Central memory CD4-positive, alpha-beta T cell (primary cell): ENCODE data around the gene LAMTOR3.
"Not testable (repeated sequence)": the region's sequence is repeated elsewhere in the genome, so short reads cannot be mapped to it uniquely, and the experiment has no call there.

Experiments
- DNase-seq: peaks from one replicate; pipeline ENCODE4 v3.0.0; 2022

Gene LAMTOR3

DNA sequence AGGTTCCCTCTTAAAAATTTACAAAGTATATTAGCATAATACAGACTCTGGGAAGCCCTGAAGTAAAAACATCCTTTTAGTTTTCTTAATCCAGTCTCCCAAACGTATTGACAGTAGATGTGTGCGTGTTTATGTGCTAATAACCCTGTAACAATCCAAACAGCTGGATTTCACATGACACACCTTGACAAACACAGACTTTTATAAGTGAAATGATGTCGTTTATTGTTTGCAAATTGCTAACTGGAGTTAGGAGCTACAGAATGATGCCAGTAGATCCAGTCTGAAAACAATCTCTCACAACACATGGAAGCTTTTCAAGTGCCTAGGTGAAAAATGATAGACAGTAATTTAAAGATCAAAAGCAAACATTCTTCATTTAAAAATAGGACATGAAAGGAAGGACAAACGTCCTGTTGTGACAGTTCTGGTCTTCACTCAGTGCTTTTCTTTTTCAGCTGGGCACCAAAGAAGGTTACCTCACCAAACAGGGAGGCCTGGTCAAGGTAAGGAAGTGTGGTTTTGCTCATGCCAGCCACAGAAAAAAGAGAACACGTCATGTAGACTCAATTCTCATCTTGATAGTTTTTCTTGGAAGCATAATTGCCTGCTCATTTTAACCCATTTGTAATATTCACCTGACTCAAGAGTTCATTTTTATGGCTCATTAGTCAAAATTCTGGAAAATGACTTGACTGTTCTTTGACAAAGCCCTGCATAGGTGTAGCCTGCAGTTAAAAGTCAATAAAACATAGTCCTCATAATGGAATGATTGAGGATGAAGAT is 32.9 kb downstream of the LAMTOR3 start:
- DNase-seq, result no peak

DNA sequence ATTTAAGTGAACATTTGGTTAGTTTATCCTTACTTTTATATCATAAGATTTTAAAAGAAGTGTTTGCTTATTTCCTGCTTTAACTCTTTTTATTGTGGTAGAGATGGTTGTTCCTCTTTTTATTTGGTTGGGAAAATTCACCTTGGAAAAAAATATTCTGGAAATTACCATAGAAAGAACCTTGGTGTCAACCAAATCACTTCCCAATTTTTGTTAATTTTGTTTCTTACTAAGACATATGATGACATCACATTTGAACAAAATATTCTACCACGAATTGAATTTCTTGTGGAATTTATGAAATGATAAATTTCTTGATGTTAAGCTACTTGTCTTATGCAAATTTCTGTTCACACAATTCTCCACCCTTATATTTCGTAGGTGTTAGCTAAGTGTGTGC is 33.7 kb downstream of the LAMTOR3 start:
- DNase-seq, result no peak

DNA sequence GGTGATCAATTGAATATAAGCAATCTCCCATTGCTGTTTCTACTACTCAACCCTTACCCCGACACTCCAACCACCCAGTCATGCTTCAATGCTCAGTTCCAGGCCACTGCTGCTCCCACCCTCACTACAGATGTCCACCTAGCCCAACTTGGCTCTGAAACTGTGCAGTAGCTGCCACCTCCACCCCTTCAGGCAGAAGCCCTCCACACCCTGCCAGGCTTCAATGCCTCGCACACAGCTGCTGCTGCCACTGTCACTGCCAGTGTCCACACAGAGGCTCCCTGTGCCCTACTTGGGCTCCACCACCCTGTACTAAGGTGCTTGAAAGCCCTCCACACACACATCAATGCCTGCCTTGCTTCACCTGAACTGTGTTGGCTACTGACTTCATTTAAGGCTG is 34.6 kb downstream of the LAMTOR3 start:
- DNase-seq, result no peak

DNA sequence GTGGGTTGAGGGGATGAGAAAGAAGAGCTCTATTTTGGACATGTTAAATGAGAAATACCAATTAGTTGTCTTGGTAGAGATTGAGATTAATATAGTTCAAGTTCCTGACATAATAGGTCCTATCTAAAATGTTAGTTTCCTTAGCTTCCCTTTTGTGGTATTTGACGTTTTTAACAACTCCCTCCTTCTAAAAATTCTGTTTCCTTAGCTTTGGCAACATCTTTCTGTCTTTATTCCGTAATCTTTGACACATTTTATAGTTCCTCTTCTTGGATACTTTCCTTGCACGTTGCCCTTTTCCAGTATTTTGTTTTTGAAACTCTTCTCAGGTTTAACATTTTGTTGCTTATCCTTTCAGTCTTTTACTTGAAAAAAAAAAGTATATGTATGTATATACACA is 36.9 kb downstream of the LAMTOR3 start:
- no peak for DNase-seq

DNA sequence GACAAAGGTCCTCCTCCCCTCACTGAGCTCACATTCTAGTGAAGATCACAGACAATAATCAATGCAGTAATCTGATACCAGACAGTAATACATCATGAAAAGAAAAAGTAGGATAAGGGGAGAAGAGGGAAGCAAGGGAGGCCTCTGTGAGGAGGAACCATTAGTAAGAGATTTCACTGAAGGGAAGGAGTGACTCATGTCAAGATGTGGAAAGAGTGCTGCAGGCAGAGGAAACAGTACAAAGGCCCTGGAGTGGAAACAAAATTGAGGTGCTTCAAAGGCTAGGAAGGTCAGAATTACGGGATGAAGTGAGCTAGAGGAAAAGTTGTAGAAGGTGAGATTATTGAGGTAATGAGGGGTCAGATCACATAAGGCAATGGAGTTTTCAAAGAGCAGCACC is 38.1 kb downstream of the LAMTOR3 start:
- no peak for DNase-seq

DNA sequence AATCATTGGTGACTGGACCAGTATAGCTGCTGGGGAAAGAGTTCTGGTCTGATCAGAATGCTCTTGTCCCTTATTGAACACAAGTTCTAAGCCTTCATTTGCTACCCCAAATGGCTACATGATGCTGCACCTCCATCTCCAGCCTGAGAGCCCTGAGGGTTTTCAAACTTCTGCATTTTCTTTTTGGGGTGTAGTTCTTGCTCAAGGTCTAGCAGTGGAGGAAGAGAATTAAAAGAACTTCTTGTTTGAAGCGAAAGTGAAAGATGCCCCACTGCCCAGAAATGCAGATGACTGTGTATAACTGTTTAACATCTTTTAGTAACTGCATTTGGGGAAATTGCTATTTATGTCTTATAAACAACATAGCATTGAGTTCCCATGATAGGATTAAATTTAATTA is 38.5 kb downstream of the LAMTOR3 start:
- no peak for DNase-seq

DNA sequence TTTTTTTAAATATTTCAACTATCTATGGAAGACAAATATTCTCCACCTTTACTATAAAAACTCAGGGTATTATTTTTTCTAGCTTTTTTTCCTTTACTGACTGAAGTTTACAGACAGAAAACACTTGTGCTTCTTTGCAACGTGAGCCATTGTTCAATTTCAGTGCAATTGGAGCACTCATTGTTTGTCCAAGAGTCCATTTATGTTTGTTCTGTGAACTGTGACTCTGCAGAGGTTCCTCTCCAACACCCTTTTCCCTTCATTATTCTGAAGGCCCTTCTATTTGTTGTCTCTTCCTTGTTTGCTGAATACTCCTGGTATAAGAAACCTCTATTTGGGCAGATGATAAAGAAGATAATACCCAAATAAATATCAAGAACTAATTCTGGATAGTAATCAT is 40.2 kb downstream of the LAMTOR3 start:
- no peak for DNase-seq

DNA sequence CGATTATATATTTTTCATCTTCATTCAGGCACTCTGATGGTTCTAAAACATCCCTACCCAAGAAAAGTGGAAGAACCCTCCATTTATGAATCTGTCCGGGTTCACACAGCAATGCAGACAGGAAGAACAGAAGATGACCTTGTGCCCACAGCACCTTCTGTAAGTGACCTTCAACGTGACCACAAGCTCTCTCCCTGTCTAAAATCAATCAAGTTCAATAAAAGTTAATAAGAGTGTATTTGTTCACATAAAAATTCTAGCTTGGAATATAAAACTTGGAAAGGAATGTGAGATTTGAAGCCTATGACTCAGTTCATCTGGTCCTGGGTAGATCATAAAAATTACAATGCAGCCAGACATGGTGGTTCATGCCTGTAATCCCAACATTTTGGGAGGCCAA is 41.0 kb downstream of the LAMTOR3 start:
- no peak for DNase-seq

DNA sequence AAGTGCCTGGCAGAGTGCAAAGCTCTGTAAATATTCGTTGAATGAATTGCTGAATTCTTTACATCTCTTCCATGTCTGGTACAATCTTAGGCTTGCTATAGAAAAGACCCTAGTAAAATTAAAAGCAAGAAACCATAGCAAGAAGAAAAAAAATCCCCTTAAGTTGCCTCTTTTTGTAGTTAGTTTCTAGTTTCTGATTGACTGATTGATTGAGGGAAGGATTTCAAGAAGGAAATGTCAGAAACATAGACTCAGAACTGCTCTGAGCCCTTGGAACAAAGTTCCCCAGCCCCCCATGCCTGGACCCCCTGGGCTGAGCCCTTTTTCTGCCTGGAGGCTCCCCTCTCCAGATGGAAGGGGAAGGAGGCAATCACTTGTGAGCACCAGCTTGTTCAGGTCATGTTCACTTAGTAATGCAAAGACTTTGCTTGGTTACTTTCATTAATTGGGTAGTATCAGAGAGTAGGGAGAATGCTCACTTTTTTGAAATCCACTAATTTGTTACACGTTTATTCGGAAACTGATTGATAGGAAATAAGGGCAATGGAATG is 42.0 kb downstream of the LAMTOR3 start:
- DNase-seq, result no peak

DNA sequence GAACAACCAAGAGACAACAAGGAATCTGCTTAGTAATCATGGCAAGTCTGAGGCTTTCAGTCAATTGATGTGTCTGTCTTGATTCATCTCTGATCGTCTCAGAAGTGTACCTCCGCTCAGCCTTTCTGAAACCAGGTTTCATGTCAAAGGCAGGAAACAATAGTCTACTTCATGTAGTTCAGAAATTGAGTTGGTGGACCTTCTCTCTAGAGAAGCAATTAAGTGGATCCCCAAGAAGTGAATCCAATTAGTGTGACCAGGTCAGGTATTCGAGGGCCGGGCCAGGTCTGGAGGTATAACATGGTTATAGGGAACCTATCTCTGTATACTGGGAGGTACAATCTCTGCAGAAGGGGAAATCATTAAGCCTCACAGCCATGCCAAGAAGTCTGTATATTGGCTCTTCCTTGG is 45.6 kb downstream of the LAMTOR3 start:
- DNase-seq, result no peak

DNA sequence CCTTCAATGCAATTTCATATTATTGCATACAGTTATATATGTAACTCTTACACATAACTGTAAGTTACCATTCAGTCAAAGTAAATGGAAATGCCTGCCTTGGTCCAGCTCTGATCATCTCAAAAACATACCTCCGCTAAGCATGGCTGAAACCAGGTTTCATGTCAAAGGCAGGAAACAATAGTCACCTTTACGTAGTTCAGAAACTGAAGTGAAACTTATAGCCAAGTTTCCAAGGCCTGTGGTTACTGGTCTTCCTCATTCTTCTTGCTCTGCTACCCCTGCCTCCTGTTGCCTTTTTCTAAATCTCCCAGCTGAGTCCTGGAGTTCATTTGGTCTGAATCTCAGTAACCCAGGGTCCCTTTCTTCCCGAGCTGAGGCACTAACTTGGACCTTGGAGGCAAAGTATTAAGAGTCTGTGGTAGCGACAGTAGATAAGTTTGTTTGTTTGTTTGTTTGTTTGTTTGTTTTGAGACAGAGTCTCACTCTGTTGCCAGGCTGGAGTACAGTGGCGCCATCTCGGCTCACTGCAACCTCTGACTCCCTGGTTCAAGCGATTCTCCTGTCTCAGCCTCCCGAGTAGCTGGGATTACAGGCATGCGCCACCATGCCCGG is 46.8 kb downstream of the LAMTOR3 start:
- DNase-seq, result peak; percentile 21

DNA sequence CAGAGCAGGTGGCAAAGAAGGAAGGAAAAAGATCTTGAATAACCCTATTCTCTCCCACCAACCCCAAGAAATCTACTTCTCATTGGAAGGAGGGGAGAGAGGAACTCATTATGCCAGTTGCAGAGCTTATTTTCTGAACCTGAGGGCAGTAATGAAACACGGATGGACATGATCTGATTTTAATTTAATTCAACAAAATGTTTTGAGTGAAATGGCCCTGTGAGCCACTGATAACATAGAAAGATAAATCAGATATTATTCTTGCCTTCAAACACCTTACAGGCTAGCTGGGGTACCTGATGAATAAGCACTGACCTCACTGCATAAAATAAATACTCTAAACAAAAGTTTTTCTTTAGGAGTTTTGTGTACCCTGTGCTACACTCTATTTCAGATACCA is 47.3 kb downstream of the LAMTOR3 start:
- no peak for DNase-seq

DNA sequence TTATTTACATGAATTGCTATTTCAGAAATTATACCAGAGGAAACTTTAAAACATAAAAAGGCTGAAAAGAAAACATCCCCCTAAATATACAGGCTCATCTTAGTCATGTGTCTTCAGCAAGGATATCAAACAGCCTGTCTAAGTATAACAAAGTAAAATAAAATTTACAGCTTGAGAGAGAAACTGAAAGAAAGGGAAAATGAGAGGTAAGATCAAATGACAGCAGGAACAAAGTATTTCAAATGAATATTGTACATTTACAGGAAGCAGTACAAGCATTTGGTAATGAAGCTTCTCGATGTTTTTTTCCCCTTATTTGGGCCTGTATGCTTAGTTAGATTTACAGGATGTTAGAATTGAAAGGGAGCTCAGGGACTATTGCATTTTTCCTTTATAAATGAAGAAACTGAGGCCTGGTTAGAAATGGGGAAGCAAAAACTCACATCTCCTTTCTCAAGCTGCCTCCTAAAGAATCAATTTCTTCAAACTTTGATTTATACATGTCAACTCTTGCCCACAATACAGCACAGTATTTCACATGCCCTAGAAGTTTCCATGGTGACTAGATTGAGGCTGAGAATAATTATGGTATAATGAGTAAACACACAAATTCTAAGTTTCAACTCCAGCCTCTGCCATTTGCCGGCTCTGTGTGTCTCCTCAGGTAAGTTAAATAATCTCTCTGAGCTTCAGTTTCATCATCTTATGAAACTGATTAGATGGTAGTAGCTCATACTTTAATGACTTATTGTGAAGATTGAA is 48.3 kb downstream of the LAMTOR3 start:
- no peak for DNase-seq

DNA sequence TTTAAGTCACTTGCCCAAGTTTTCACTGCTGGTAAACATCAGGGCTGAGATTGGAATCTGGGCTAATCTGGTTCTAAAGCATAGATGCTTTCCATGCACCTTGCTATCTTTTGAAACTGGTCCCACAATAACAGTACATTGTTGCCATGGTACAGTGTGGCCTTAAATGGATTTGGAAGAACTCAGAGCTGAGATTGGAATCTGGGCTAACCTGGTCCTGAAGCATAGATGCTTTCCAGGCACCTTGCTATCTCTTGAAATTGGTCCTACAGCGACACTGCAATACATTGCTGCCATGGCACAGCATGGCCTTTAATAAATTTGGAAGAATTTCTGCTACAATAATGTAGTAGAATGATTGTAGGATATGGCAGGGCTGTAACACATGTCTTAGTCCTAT is 49.0 kb downstream of the LAMTOR3 start:
- DNase-seq, result no peak

DNA sequence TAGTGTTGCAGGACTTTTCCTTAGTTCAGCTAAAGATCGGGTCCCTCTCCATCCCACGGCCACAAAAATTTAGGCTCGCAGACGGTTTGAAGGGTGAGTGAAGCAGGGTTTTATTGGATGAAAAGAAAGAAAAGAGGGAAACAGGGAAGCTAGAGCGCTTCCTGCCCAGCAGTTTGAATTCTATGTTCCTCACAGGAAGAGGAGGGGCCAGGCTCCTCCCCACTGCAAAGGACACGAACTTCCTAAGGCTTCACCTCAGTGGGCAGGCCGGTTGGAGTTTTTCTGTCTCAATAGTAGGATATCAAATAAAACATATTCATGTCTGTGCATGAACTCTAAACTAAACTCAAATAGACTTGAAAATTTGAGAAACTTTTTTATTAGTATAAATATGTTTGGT is 50.2 kb downstream of the LAMTOR3 start:
- DNase-seq, result no peak

DNA sequence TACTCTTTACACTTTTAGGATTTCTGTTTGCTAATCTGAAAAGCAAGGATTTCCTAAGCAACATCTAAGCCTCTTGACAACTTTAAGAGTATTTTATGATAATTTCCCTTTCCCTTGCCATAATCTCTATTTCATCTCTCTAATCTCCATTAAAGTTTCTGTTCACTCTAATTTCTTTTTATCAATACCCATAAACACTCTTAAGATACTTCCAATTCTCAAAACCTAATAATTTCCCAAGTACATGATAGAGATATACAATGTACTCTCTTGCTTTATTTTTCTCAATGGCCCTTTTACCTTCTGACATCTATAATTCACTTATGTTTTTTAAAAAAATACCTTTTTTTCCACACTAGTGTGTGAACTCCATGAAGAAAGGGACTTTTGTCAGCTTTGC is 50.8 kb downstream of the LAMTOR3 start:
- no peak for DNase-seq

DNA sequence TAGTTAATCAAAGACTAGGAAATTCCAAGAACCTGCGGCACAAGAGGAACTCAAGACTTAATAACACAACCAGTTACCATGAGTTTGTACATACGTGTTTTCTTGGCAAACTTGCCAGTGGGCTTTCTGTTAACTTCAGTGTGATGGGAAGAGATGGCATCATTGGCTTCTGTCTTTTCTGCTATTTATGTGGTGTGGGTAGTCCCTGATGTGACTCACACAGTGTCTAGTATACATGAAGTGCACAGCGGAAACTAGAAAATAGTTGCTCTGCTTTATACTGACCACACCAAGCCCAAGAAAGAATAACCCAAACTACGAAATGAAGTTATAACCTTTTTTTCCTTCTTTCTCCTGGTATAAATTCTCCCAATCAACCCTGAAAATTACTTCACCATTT is 53.1 kb downstream of the LAMTOR3 start:
- DNase-seq, result no peak

DNA sequence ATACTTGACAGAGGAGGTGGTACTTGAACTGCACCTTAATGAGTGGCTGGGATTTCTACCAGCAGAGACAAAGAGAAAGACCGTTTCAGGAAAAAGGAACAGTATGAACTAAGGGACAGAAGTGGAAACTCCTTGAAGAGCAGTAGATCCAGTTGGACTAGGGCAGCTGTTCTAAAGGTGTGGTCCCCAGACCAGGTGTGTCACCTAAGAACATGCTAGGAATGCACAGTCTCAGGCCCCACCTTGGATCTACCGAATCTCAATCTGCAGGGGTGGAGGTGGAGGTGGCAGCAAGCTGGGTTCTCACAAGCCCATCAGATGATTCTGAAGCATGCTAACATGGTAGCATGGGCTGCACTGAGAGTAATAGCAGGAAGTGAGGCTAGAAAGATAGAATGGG is 55.3 kb downstream of the LAMTOR3 start:
- DNase-seq, result no peak

DNA sequence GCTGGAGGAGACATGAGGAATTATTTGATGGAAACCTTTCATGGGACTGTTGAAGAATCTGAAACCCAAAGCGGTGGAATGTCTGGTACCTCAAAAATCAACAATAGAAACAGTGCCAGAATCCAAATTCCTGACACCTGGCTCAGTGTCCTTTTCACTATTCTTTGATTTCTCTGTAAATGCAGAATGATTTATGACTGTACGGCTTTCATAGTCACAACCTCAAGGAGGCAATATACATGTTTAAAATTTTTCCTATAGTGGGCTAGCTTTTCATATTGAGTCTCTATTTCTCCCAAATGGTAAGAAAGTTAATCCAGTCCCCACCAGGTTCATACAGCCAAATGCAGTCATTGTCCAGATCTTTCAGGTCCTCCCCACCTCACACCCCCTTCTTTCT is 58.3 kb downstream of the LAMTOR3 start:
- no peak for DNase-seq

DNA sequence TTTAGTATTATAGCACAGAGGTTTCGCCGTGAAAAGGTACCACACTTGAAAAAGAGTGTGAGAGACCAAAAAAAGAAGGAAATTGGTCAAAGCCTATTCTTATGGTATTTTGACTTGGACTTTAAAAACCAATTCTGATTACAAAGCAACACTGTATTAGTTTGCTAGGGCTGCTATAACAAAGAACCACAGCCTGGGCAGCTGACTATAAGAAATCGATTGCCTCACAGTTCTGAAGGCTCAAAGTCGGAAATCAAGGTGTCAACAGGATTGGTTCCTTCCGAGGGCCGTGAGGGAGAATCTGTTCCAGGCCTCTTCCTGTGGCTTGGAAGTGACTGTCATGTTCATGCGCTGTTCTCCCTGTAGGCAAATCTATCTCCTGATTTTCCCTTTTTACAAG is 59.7 kb downstream of the LAMTOR3 start:
- no peak for DNase-seq

DNA sequence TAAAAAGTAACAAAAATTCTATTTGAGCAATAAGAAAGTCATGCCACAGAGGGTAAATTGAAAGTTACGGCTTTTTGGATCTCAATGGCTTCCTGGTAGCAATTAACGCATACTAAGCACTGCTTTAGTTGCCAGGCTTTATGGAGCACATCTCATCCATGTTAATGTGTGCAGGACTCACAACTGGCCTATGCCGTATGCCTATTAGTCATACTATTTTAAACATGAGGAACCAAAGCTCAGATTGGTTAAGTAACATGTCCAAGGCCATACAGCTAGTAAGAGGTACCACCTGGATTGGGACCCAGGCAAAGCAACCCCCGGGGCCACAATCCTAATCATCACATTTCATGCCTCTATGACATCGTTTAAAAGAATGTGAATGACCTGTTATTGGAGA is 60.5 kb downstream of the LAMTOR3 start:
- DNase-seq, result no peak

DNA sequence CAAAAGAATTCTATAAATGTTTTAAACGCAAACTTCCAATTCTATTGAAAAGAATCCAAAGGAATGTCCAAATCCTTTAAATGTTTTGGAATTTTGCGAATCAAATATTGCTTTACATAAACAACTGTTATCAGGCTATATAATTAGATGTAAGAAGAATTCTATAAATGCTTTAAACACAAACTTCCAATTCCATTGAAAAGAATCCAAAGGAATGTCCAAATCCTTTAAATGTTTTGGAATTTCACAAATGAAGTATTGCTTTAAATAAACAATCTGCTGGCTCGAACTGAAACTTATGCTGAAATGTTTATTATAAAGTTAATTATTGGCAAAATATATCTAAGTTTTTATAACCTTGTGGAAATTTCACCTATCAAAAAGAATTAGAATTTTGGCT is 61.5 kb downstream of the LAMTOR3 start:
- DNase-seq, result no peak

DNA sequence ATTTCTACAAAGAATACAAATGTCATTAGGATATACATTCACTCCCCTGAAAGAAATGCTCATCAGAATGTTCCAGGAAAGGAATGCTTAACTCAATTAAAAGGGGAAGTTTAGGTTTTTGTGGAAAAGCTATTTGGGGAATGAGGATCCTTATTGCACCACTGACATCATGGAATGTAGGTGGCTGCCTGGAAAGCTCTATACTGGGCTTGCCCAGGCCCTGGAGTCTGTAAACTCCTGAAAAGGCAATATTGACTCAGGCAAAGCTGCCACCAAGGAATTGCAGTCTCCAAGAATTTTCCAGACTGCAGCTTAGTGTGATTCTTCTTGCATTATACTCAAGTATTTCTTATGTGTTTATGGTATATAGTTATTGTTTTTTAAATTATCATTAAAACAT is 61.9 kb downstream of the LAMTOR3 start:
- DNase-seq, result no peak

DNA sequence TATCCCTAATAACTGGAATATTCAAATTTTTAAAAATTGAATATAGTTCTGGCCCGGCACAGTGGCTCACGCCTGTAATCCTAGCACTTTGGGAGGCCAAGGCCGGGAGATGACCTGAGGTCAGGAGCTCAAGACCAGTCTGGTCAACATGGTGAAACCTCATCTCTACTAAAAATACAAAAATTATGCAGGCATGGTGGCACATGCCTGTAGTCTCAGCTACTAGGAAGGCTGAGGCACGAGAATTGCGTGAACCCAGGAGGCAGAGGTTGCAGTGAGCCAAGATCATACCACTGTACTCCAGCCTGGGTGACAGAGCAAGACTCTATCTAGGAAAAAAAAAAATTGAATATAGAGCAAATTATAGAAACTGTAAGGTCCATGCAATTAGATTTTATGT is 64.2 kb downstream of the LAMTOR3 start:
- DNase-seq, result not testable (repeated sequence)
